B cell (primary cell): ENCODE data around the gene CHRM1. TPM values are rescaled to one million over a fixed set of nuclear protein-coding genes. Genes with fewer than 3 reads are reported as not detected.

Source experiments
- ATAC-seq: fragments of 200-7000 bp; cut with Tn5 transposase; one replicate; pipeline ENCODE4 v1.10.0; 2021; ENCODE audit warnings: low read depth, mild to moderate bottlenecking, moderate number of reproducible peaks, moderate library complexity
- CTCF ChIA-PET: fragments of 350-600 bp; sonication (Branson Sonifier 250); formaldehyde crosslinking; loops from one replicate; lab custom pipeline; 2021; ENCODE audit warnings: antibody characterized with exemption, inconsistent platforms; lab: Charles Lee
- POLR2A ChIA-PET: fragments of 350-600 bp; sonication (Branson Sonifier 250); formaldehyde crosslinking; loops from one replicate; lab custom pipeline; 2021; ENCODE audit warnings: antibody characterized with exemption; lab: Charles Lee
- DNase-seq: peaks from one replicate; pipeline ENCODE4 v3.0.0; 2013
- H2AFZ ChIP-seq: 2 replicates; pipeline ENCODE4 v1.6.1; 2012; ENCODE audit warnings: mild to moderate bottlenecking, low read depth, low read length; ENCODE audit not compliant: insufficient read depth, poor library complexity, severe bottlenecking
- H3K27ac ChIP-seq, 2 donors: 1 replicate in 1 of 2; 2 replicates in 1 of 2; pipeline ENCODE4 v1.5.1; 2012 to 2013; ENCODE audit warnings: low read length in 2 of 2, mild to moderate bottlenecking in 2 of 2, moderate library complexity in 1 of 2
- H3K27me3 ChIP-seq, 4 experiments: fragments of 200-600 bp in 1 of 4; sonication (generic) in 1 of 4; replicated peaks in 1 of 4; 1 replicate in 2 of 4; 2 replicates in 2 of 4; pipeline versions ENCODE4 v1.6.1 to v1.7.0; 2013 to 2016; ENCODE audit warnings: low read length in 3 of 4, mild to moderate bottlenecking in 2 of 4, mixed read lengths in 1 of 4, moderate library complexity in 1 of 4; ENCODE audit not compliant: insufficient read depth in 4 of 4, control insufficient read depth in 3 of 4; ENCODE audit errors: control extremely low read depth in 1 of 4
- H3K36me3 ChIP-seq, 2 experiments: replicated peaks in 1 of 2; 1 replicate in 1 of 2; 2 replicates in 1 of 2; pipeline versions ENCODE4 v1.6.1 to v1.7.1; 2013; ENCODE audit warnings: low read length in 1 of 2; ENCODE audit not compliant: insufficient read depth in 2 of 2, control insufficient read depth in 1 of 2; ENCODE audit errors: control extremely low read depth in 1 of 2, extremely low read depth in 1 of 2
- H3K4me1 ChIP-seq, 2 donors: fragments of 200-600 bp in 1 of 2; sonication (generic) in 1 of 2; 1 replicate in 1 of 2; 2 replicates in 1 of 2; pipeline versions ENCODE4 v1.5.1 to v1.6.1; 2013 to 2017; ENCODE audit warnings: low read length in 2 of 2; ENCODE audit not compliant: control insufficient read depth in 2 of 2, insufficient read depth in 2 of 2
- H3K4me2 ChIP-seq: replicated peaks from 2 replicates; pipeline ENCODE3; 2012; ENCODE audit warnings: mild to moderate bottlenecking, low read depth, low read length; ENCODE audit not compliant: poor library complexity, severe bottlenecking
- H3K4me3 ChIP-seq, 5 experiments: fragments of 200-600 bp in 1 of 5; sonication (generic) in 1 of 5; 1 replicate in 3 of 5; 2 replicates in 2 of 5; pipeline versions ENCODE4 v1.5.1 to v1.7.0; 2011 to 2016; ENCODE audit warnings: low read length in 4 of 5, mild to moderate bottlenecking in 4 of 5, low read depth in 2 of 5, control low read depth in 1 of 5, moderate library complexity in 1 of 5; ENCODE audit not compliant: insufficient read depth in 1 of 5; ENCODE audit errors: control extremely low read depth in 1 of 5, extremely low read depth in 1 of 5
- H3K79me2 ChIP-seq: fragments of 200-600 bp; sonication (generic); one replicate; pipeline ENCODE4 v1.6.0; 2016; ENCODE audit warnings: low read length; ENCODE audit not compliant: control insufficient read depth, insufficient read depth
- H3K9ac ChIP-seq: fragments of 200-600 bp; sonication (generic); 2 replicates; pipeline ENCODE4 v1.6.1; 2017; ENCODE audit warnings: mild to moderate bottlenecking, low read length, moderate library complexity
- H3K9me3 ChIP-seq, 3 donors: one replicate each; pipeline versions ENCODE4 v1.6.1 to v1.7.1; 2013; ENCODE audit warnings: low read length in 2 of 3; ENCODE audit not compliant: control insufficient read depth in 2 of 3, insufficient read depth in 1 of 3; ENCODE audit errors: control extremely low read depth in 1 of 3
- H4K20me1 ChIP-seq: 2 replicates; pipeline ENCODE4 v1.6.0; 2012; ENCODE audit warnings: mild to moderate bottlenecking, low read length; ENCODE audit not compliant: insufficient read depth, control insufficient read depth, poor library complexity, severe bottlenecking
- H3K27ac Mint-ChIP-seq: one replicate; pipeline ENCODE4 v1.8.0; 2021; ENCODE audit warnings: mixed read lengths
- H3K27me3 Mint-ChIP-seq: one replicate; pipeline ENCODE4 v1.8.0; 2021; ENCODE audit warnings: mixed read lengths
- H3K4me1 Mint-ChIP-seq: one replicate; pipeline ENCODE4 v1.8.0; 2021; ENCODE audit warnings: mixed read lengths
- H3K4me3 Mint-ChIP-seq: one replicate; pipeline ENCODE4 v1.8.0; 2021; ENCODE audit warnings: mixed read lengths
- H3K9me3 Mint-ChIP-seq: one replicate; pipeline ENCODE4 v1.8.0; 2022; ENCODE audit warnings: mixed read lengths; ENCODE audit not compliant: insufficient read depth
- CTCF ChIP-seq: fragments of 200-600 bp; IDR thresholded peaks from one replicate; pipeline ENCODE4 v1.8.0; 2022; ENCODE audit warnings: antibody characterized with exemption, mild to moderate bottlenecking
- EZH2 ChIP-seq: IDR thresholded peaks from 2 replicates; pipeline ENCODE4 v1.6.1; 2012; ENCODE audit warnings: borderline replicate concordance, low read depth, mild to moderate bottlenecking, moderate library complexity, low read length; ENCODE audit not compliant: insufficient read depth, poor library complexity, severe bottlenecking
- WGBS: methylation state at CpG from one replicate; pipeline ENCODE4 v1.1.5; 2013; ENCODE audit warnings: missing lambda C conversion rate; ENCODE audit not compliant: insufficient coverage; 5-methylcytosine and 5-hydroxymethylcytosine counted together
- intact Hi-C: fragments of 100-400 bp; cut with micrococcal nuclease; formaldehyde crosslinking; loops from one replicate; pipeline ENCODE4 v1.10.0; 2022
- polyA plus RNA-seq: library from polyadenylated mRNA; depleted of rRNA; stranded (reverse); fragments of >200 nt; gene quantifications from 2 replicates; pipeline ENCODE4 v1.2.3, GENCODE V29; 2012
- total RNA-seq, 2 donors: library from RNA; stranded (reverse); fragments of 120-200 nt in 1 of 2; gene quantifications; 1 replicate in 1 of 2; 2 replicates in 1 of 2; pipeline versions ENCODE4 v1.2.3 to v1.2.4, GENCODE V29; 2013 to 2022

Gene CHRM1
- total and polyA plus RNA-seq, 2 donors (not counting 1 experiment from before 2014, with no cell fraction given): not detected

GRCh38 chr11:62874851-62875250 is 46.3 kb downstream of the CHRM1 start:
- no peak overlapping the region for H3K9ac ChIP-seq
- WGBS: 100% methylated on average over 1 of the region's 7 CpGs
- intact Hi-C loops: no loop called here

More at GRCh38 chr11:62874851-62875250, 46.3 kb downstream of the CHRM1 start:
- Histone ChIP-seq H3K4me2 (no peak overlapping the region), H3K79me2 (peaks cover 7% of the 10 kb centered on the region), H3K36me3 (peaks cover 0 to 2% of the 10 kb centered on the region in 2 experiments), H4K20me1 (no peaks in the 10 kb centered on the region), H3K27me3 (no peaks in the 10 kb centered on the region), H2AFZ (no peak overlapping the region), H3K4me3 (no peak overlapping the region), H3K4me1 (peaks cover 3 to 6% of the 10 kb centered on the region in 2 donors), H3K27ac (no peak overlapping the region), H3K9me3 (no peaks in the 10 kb centered on the region)
- Mint-ChIP-seq H3K27me3 (no peaks in the 10 kb centered on the region), H3K27ac (no peak overlapping the region), H3K4me3 (no peak overlapping the region), H3K9me3 (no peaks in the 10 kb centered on the region), H3K4me1 (peaks cover 4% of the 10 kb centered on the region)
- ChIA-PET CTCF (interaction anchor here (1.2 to 1.3 kb wide), 2 partner anchors 11 to 89 kb away, joined by 4 read pairs; no protein-coding TSS in a partner anchor), POLR2A (interaction anchor here (0.7 to 1.5 kb wide), 2 partner anchors 209 to 283 kb away, joined by 3 to 7 read pairs; partner anchors contain the start of genes C11orf98, CSKMT and TUT1)
- DNase-seq (no peak), ATAC-seq (no peak)
- TF ChIP-seq EZH2: no peak
- no peak for TF ChIP-seq CTCF
